Peyer's patch (tissue), 4 donors: ENCODE data around the gene STAP2.

Experiments
- CTCF ChIP-seq, 6 experiments: fragments of 450-650 bp in 4 of 6; fragments of 200-600 bp in 2 of 6; sonication (generic) in 1 of 6; IDR thresholded peaks; one replicate each; pipeline ENCODE4 v1.5.1; 2017 to 2019; ENCODE audit warnings: antibody characterized with exemption in 6 of 6, mild to moderate bottlenecking in 3 of 6, moderate library complexity in 1 of 6
- POLR2A ChIP-seq, 2 donors: fragments of 450-650 bp; IDR thresholded peaks; one replicate each; pipeline ENCODE4 v1.5.1; 2017; ENCODE audit warnings: antibody characterized with exemption in 2 of 2, mild to moderate bottlenecking in 2 of 2, moderate library complexity in 2 of 2

DNA sequence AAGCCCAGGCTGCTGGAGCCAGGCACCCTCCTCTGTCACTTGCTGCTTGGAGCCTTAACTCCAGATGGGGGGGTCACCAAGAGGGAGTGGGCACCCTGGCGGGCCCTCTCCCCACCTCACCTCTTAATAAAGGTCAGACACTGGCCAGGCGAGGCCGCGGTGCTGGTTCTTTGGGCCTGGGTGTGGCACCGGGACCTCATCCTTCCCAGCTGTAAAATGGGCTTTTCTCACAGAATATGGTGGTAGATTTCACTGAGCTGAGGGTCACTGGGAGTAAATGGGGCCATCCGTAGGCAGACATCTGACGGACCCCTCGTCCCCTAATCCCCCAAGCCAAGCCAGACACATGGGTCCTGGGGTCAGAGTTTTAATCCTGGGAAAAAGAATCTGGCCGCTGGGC is 14.9 kb downstream of the STAP2 start:
- TF ChIP-seq CTCF (IDR thresholded peaks at IDR 0.05): no peak
- no peak for TF ChIP-seq POLR2A (IDR thresholded peaks at IDR 0.05)
